HG03097 (cell line): ENCODE data around the gene OSBP2.

Source experiments
- ATAC-seq: cut with Tn5 transposase; IDR thresholded peaks from one replicate; pipeline ENCODE4 v1.9.1; 2021; ENCODE audit not compliant: unreplicated experiment, low FRiP score

The OSBP2 gene

GRCh38 chr22:30864441-30865420 lies 170.1 kb downstream of the OSBP2 start:
- ATAC-seq, result no peak

- ATAC-seq, result no peak
Measured at GRCh38 chr22:30865656-30866055, 171.0 kb downstream of the OSBP2 start.

GRCh38 chr22:30866216-30866615 lies 171.5 kb downstream of the OSBP2 start:
- no peak for ATAC-seq

- no peak for ATAC-seq
Measured at GRCh38 chr22:30866811-30867271, 172.2 kb downstream of the OSBP2 start.

- ATAC-seq, result no peak
Measured at GRCh38 chr22:30867746-30868662, 173.3 kb downstream of the OSBP2 start.

GRCh38 chr22:30868663-30869385 lies 174.2 kb downstream of the OSBP2 start:
- no peak for ATAC-seq

GRCh38 chr22:30869667-30870395 lies 175.2 kb downstream of the OSBP2 start:
- no peak for ATAC-seq

- no peak for ATAC-seq
Measured at GRCh38 chr22:30870451-30871345, 176.0 kb downstream of the OSBP2 start.

GRCh38 chr22:30871391-30872284 lies 177.0 kb downstream of the OSBP2 start:
- no peak for ATAC-seq

- ATAC-seq, result no peak
Measured at GRCh38 chr22:30872285-30873041, 177.8 kb downstream of the OSBP2 start.

GRCh38 chr22:30873086-30873650 lies 178.5 kb downstream of the OSBP2 start:
- ATAC-seq, result no peak

GRCh38 chr22:30873661-30874060 lies 179.0 kb downstream of the OSBP2 start:
- no peak for ATAC-seq

GRCh38 chr22:30874431-30875370 lies 180.0 kb downstream of the OSBP2 start:
- no peak for ATAC-seq

- no peak for ATAC-seq
Measured at GRCh38 chr22:30875481-30876215, 181.0 kb downstream of the OSBP2 start.

- ATAC-seq, result no peak
Measured at GRCh38 chr22:30876221-30876751, 181.6 kb downstream of the OSBP2 start.
